Hepatic stellate cell (primary cell): ENCODE measurements around the gene CD27.
"Not testable (repeated sequence)": the region's sequence is repeated elsewhere in the genome, so short reads cannot be mapped to it uniquely, and the experiment has no call there.

Experiments used
- DNase-seq: peaks from one replicate; pipeline ENCODE4 v3.0.0; 2011; ENCODE audit warnings: low spot score

CD27 gene

GRCh38 chr12:6488240-6488639 lies 43.5 kb downstream of the CD27 start:
- DNase-seq: no peak

GRCh38 chr12:6489449-6489848 lies 44.7 kb downstream of the CD27 start:
- DNase-seq: no peak

- DNase-seq: not testable (repeated sequence)
Observed at GRCh38 chr12:6490673-6491072, 45.9 kb downstream of the CD27 start.

- peak; percentile 95 for DNase-seq
Observed at GRCh38 chr12:6492838-6493496, 48.2 kb downstream of the CD27 start, which contains the start of gene MRPL51. TSS of gene MRPL51 (minus strand) at chr12:6493262. CDS start at chr12:6493136, 126 bp downstream.

GRCh38 chr12:6493497-6494257 lies 48.9 kb downstream of the CD27 start, which contains the start of gene NCAPD2:
TSS of gene NCAPD2 (plus strand) at chr12:6494102. CDS start at chr12:6495099, 997 bp downstream.
- peak; percentile 95 for DNase-seq

GRCh38 chr12:6494258-6494743 lies 49.5 kb downstream of the CD27 start:
- no peak for DNase-seq

- no peak for DNase-seq
Observed at GRCh38 chr12:6494968-6495367, 50.2 kb downstream of the CD27 start.

GRCh38 chr12:6497291-6497690 lies 52.5 kb downstream of the CD27 start:
- not testable (repeated sequence) for DNase-seq

GRCh38 chr12:6500466-6500865 lies 55.7 kb downstream of the CD27 start:
- DNase-seq: no peak
